SK-MEL-5 (cell line): Measurements from ENCODE around the gene CNTN4. TPM values are rescaled to one million over a fixed set of nuclear protein-coding genes. Genes with fewer than 3 reads are reported as not detected.

Source experiments
- DNase-seq: peaks from one replicate; pipeline ENCODE4 v3.0.0-alpha.2; 2016; ENCODE audit warnings: low read depth, low spot score
- in situ Hi-C: cut with HindIII; loops from 2 replicates; pipeline ENCODE4 v1.10.0; 2016; ENCODE audit warnings: low sequenced_read_pairs, high pct_unique_total_duplicates, low pct_unique_long_range_greater_than_20kb
- total RNA-seq: library from RNA; depleted of rRNA; stranded (reverse); fragments of >200 nt; shearing (Covaris generic); gene quantifications from 2 replicates; pipeline ENCODE4 v1.2.3, GENCODE V29; 2014

CNTN4 gene
- total RNA-seq, 1 experiment from 2014 or later: not detected

- no peak for DNase-seq
- in situ Hi-C loops: no loop called here
Measured at GRCh38 chr3:3081381-3082233, 982.9 kb downstream of the CNTN4 start.

GRCh38 chr3:3082234-3082924 lies 983.7 kb downstream of the CNTN4 start:
- DNase-seq: no peak
- in situ Hi-C loops: no loop called here

GRCh38 chr3:3084890-3085289 lies 986.2 kb downstream of the CNTN4 start:
- in situ Hi-C loops: no loop called here
- DNase-seq: no peak

- in situ Hi-C loops: no loop called here
Measured at GRCh38 chr3:3085782-3086181, 987.1 kb downstream of the CNTN4 start.

GRCh38 chr3:3086239-3086638 lies 987.6 kb downstream of the CNTN4 start:
- no peak for DNase-seq
- in situ Hi-C loops: no loop called here

More at GRCh38 chr3:3085782-3086181, 987.1 kb downstream of the CNTN4 start:
- DNase-seq: no peak

- DNase-seq: no peak
- in situ Hi-C loops: no loop called here
Measured at GRCh38 chr3:3087279-3087678, 988.6 kb downstream of the CNTN4 start.

- in situ Hi-C loops: no loop called here
Measured at GRCh38 chr3:3087716-3088465, 989.2 kb downstream of the CNTN4 start.

GRCh38 chr3:3089017-3089416 lies 990.4 kb downstream of the CNTN4 start:
- in situ Hi-C loops: no loop called here

More at GRCh38 chr3:3087716-3088465, 989.2 kb downstream of the CNTN4 start:
- no peak for DNase-seq

GRCh38 chr3:3097958-3098357 lies 999.3 kb downstream of the CNTN4 start:
- no peak for DNase-seq
- in situ Hi-C loops: no loop called here

More at GRCh38 chr3:3089017-3089416, 990.4 kb downstream of the CNTN4 start:
- DNase-seq: no peak

GRCh38 chr3:3101660-3102458 lies 1003.2 kb downstream of the CNTN4 start:
- in situ Hi-C loops: no loop called here
- DNase-seq: no peak

- no peak for DNase-seq
- in situ Hi-C loops: no loop called here
Measured at GRCh38 chr3:3102751-3103150, 1004.1 kb downstream of the CNTN4 start.

GRCh38 chr3:3105246-3105645 lies 1006.6 kb downstream of the CNTN4 start:
- no peak for DNase-seq
- in situ Hi-C loops: no loop called here

GRCh38 chr3:3105815-3106214 lies 1007.1 kb downstream of the CNTN4 start:
- in situ Hi-C loops: no loop called here

GRCh38 chr3:3107181-3107580 lies 1008.5 kb downstream of the CNTN4 start:
- DNase-seq: no peak
- in situ Hi-C loops: no loop called here

More at GRCh38 chr3:3105815-3106214, 1007.1 kb downstream of the CNTN4 start:
- no peak for DNase-seq
